Nephron (organoid): ENCODE data around the gene PLA2G6.

ENCODE experiments used
- H3K27ac Mint-ChIP-seq, 3 experiments: 2 replicates each; pipeline ENCODE4 v1.8.0; 2020; ENCODE audit warnings: mixed read lengths in 3 of 3, mild to moderate bottlenecking in 2 of 3, moderate library complexity in 1 of 3
- H3K27me3 Mint-ChIP-seq: 2 replicates; pipeline ENCODE4 v1.8.0; 2021; ENCODE audit warnings: low read depth, mild to moderate bottlenecking, moderate library complexity, mixed read lengths
- H3K36me3 Mint-ChIP-seq: 2 replicates; pipeline ENCODE4 v1.8.0; 2020; ENCODE audit warnings: low read depth, mixed read lengths
- H3K4me1 Mint-ChIP-seq: 2 replicates; pipeline ENCODE4 v1.8.0; 2020; ENCODE audit warnings: mixed read lengths
- H3K4me3 Mint-ChIP-seq, 3 experiments: 2 replicates each; pipeline ENCODE4 v1.8.0; 2020; ENCODE audit warnings: mild to moderate bottlenecking in 3 of 3, mixed read lengths in 3 of 3, moderate library complexity in 2 of 3
- H3K9me3 Mint-ChIP-seq: 2 replicates; pipeline ENCODE4 v1.8.0; 2020; ENCODE audit warnings: mixed read lengths
- CTCF ChIP-seq, 3 experiments: fragments of 200-600 bp; sonication (generic); IDR thresholded peaks; one replicate each; pipeline ENCODE4 v1.5.0; 2021; ENCODE audit warnings: antibody characterized with exemption in 3 of 3; ENCODE audit not compliant: unreplicated experiment in 3 of 3

The PLA2G6 gene

GRCh38 chr22:38215156-38216038, 33.8 kb upstream of the PLA2G6 start:
- TF ChIP-seq CTCF (IDR thresholded peaks at IDR 0.05; ENCODE audit: unreplicated experiment in 3 of 3) = no peak
- peak overlapping the region in 2 of 3 experiments; percentile 25 to 71 for H3K4me3 Mint-ChIP-seq
- H3K27me3 Mint-ChIP-seq = peaks cover 24% of the 10 kb centered on the region
- H3K9me3 Mint-ChIP-seq = no peaks in the 10 kb centered on the region
- H3K4me1 Mint-ChIP-seq = peaks cover 35% of the 10 kb centered on the region
- peak overlapping the region in 1 of 3 experiments; percentile 9 for H3K27ac Mint-ChIP-seq
- H3K36me3 Mint-ChIP-seq = peaks cover 4% of the 10 kb centered on the region

- TF ChIP-seq CTCF (IDR thresholded peaks at IDR 0.05; ENCODE audit: unreplicated experiment in 3 of 3) = peak in 2 of 3 experiments; percentile 17 to 25
Measured at GRCh38 chr22:38214302-38215056, 32.8 kb upstream of the PLA2G6 start.

GRCh38 chr22:38213990-38214301, 32.3 kb upstream of the PLA2G6 start:
- Mint-ChIP-seq H3K36me3 (peaks cover 4% of the 10 kb centered on the region), H3K4me1 (peaks cover 28% of the 10 kb centered on the region), H3K27me3 (peaks cover 24% of the 10 kb centered on the region), H3K4me3 (peak overlapping the region in 2 of 3 experiments; percentile 41 to 61), H3K9me3 (no peaks in the 10 kb centered on the region), H3K27ac (no peak overlapping the region)
- TF ChIP-seq CTCF (IDR thresholded peaks at IDR 0.05; ENCODE audit: unreplicated experiment in 3 of 3) = no peak

More at GRCh38 chr22:38214302-38215056, 32.8 kb upstream of the PLA2G6 start:
- peak overlapping the region in 1 of 3 experiments; percentile 9 for H3K27ac Mint-ChIP-seq
- peak overlapping the region; percentile 41 to 71 (median 43) for H3K4me3 Mint-ChIP-seq
- peaks cover 24% of the 10 kb centered on the region for H3K27me3 Mint-ChIP-seq
- H3K36me3 Mint-ChIP-seq = peaks cover 4% of the 10 kb centered on the region
- H3K4me1 Mint-ChIP-seq = peaks cover 34% of the 10 kb centered on the region
- H3K9me3 Mint-ChIP-seq = no peaks in the 10 kb centered on the region

GRCh38 chr22:38213319-38213989, 31.8 kb upstream of the PLA2G6 start:
- H3K4me1 Mint-ChIP-seq = peaks cover 23% of the 10 kb centered on the region
- peaks cover 24% of the 10 kb centered on the region for H3K27me3 Mint-ChIP-seq
- peaks cover 4% of the 10 kb centered on the region for H3K36me3 Mint-ChIP-seq
- TF ChIP-seq CTCF (IDR thresholded peaks at IDR 0.05; ENCODE audit: unreplicated experiment in 3 of 3) = no peak
- H3K4me3 Mint-ChIP-seq = peak overlapping the region; percentile 2 to 38 (median 2)
- peak overlapping the region in 1 of 3 experiments; percentile 14 for H3K27ac Mint-ChIP-seq
- no peaks in the 10 kb centered on the region for H3K9me3 Mint-ChIP-seq

- Mint-ChIP-seq H3K27me3 (peaks cover 24% of the 10 kb centered on the region), H3K27ac (peak overlapping the region in 1 of 3 experiments; percentile 38), H3K36me3 (peaks cover 4% of the 10 kb centered on the region), H3K4me3 (peak overlapping the region in 1 of 3 experiments; percentile 38), H3K9me3 (no peaks in the 10 kb centered on the region), H3K4me1 (peaks cover 16% of the 10 kb centered on the region)
- TF ChIP-seq CTCF (IDR thresholded peaks at IDR 0.05; ENCODE audit: unreplicated experiment in 3 of 3) = no peak
Measured at GRCh38 chr22:38212442-38212841, 30.8 kb upstream of the PLA2G6 start.
